HG03575 (cell line): ENCODE data around the gene UGT1A10.
"Not testable (repeated sequence)": the region's sequence is repeated elsewhere in the genome, so short reads cannot be mapped to it uniquely, and the experiment has no call there.

Source experiments
- ATAC-seq: cut with Tn5 transposase; IDR thresholded peaks from one replicate; pipeline ENCODE4 v1.9.1; 2021; ENCODE audit not compliant: unreplicated experiment, insufficient number of reproducible peaks, low FRiP score; ENCODE audit errors: extremely low read depth

Gene UGT1A10

DNA sequence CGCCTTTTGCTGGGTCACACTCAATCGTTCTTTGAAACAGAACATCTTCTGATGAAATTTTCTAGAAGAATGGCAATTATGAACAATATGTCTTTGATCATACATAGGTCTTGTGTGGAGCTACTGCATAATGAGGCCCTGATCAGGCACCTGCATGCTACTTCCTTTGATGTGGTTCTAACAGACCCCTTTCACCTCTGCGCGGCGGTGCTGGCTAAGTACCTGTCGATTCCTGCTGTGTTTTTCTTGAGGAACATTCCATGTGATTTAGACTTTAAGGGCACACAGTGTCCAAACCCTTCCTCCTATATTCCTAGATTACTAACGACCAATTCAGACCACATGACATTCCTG, 77.0 kb downstream of the UGT1A10 start:
- no peak for ATAC-seq

DNA sequence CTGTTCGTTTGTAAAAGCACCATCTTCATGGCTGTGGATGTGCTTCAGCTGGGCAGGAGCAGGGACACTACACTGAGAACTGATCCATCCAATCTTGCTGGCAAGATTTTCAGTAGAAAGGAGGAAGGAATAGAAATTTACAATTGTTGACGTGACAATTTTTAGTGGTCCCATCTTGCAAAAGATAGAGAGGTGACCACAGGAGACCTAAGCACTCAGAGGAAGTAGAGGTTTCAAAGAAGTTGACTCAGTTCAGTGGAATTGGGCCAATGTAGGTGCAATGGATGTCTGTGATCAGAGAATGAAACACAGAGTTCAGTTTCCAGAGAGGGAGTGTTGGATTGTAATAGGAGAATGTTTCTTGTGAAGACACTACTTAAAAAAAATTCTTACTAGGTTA, 77.9 kb downstream of the UGT1A10 start:
- no peak for ATAC-seq

DNA sequence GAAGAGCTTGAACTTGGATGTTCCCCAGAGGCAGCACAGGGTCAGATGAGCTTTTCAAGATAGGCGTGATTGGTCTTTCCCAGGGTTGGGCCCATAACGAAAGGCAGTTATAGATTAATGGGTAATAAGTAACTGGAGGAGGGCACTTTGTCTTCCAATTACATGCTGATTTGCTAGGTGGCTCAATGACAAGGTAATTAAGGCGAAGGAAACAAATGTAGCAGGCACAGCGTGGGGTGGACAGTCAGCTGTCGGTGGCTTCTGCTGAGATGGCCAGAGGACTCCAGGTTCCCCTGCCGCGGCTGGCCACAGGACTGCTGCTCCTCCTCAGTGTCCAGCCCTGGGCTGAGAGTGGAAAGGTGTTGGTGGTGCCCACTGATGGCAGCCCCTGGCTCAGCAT, 82.3 kb downstream of the UGT1A10 start, which contains the start of gene UGT1A4:
Gene UGT1A4, plus strand, starts transcription at position 185 of the 400 bp plus-strand sequence. Its CDS starts 85 bp downstream, at position 270.
- no peak for ATAC-seq

- no peak for ATAC-seq
Observed at GRCh38 chr2:233728723-233729301, 92.6 kb downstream of the UGT1A10 start, which contains the start of gene UGT1A3. Gene UGT1A3, plus strand, starts transcription at chr2:233729042. Its CDS starts 85 bp downstream, at chr2:233729127.

DNA sequence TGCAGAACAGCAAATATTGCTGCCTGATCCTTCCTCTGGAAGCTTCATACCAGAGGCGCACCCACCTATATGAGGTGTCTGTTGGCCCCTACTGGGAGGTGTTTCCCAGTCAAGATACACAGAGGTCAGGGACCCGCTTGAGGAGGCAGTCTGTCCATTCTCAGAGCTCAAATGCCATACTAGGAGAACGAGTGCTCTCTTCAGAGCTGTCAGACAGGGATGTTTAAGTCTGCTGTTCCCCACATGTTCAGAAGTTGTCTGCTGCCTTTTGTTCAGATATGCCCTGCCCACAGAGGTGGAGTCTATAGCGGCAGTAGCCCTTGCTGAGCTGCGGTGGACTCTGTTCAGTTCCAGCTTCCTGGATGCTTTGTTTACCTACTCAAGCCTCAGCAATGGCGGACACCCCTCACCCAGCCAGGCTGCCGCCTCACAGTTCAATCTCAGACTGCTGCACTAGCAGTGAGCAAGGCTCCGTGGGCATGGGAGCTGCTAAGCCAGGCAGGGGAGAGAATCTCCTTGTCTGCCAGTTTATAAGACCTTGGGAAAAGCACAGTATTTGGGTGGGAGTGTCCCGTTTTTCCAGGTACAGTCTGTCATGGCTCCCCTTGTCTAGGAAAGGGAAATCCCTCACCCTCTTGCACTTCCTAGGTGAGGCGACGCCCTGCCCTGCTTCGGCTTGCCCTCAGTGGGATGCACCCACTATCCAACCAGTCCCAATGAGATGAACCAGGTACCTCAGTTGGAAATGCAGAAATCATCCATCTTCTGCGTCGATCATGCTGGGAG, 100.8 kb downstream of the UGT1A10 start:
- not testable (repeated sequence) for ATAC-seq

DNA sequence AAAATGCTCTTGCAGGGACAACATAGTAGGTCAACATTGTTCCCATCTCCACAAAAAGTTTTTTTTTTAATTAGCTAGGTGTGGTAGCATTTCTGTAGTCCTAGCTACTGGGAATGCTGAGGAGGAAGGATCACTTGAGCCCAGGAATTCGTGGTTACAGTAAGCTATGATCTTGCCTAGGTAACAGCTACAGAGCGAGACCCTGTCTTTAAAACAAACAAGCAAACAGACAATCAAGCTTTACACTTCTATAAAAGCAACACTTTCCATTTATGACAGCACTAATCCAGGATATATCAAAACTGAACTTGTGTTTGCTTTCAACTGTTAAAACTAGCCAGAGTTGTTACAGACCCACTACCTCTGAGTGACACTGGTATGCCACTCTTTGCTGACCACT, 104.6 kb downstream of the UGT1A10 start:
- ATAC-seq, result no peak

GRCh38 chr2:233743464-233744259, 107.4 kb downstream of the UGT1A10 start:
- ATAC-seq, result no peak

DNA sequence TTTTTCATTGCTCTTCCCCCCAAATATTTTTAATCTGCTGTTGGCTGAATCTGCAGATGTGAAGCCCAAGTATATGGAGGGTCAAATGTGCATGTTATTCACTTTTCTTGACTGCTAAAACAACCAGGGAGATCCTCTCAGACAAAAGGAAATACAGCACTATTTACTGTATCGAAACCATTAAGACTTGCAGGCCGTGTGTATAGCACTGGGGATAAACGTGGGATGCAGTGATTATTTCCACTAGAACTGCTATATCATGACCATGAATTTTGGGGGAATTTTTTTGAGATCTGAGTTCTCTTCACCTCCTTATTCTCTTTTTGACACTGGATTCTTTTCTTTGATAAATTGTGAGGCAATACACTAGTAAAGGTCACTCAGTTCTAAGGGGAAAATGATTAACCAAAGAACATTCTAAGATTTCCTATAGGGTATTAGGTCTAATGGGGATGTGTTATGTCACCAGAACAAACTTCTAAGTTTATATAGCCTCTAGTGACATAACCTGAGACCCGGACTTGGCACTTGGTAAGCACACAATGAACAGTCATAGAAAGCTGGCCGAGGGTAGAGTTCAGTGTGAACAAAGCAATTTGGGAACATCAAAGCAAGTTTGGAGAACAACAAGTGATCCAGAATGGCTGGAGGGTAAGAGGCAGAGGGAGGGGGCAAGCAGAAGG, 109.0 kb downstream of the UGT1A10 start:
- ATAC-seq, result no peak

DNA sequence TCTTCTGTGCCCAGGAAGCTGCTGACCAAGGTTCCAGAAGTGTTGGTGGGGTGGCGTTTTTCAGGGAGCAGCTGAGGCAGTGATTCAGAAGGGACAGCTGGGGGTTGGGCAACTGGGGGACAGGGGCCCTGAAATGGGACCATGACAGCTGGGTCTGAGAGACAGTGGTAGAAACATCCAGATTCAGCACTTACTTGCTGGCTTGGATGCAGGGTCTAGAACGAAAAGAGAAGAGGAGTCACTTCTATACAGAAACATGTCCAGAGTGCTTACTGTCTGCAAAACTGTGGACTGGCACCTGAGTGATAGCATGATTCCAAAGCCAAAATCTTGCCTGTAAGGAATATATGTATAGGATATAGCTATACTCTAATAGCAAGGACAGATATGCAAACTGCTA, 109.6 kb downstream of the UGT1A10 start:
- ATAC-seq, result not testable (repeated sequence)

- ATAC-seq, result no peak
Observed at GRCh38 chr2:233746475-233747282, 110.4 kb downstream of the UGT1A10 start.

DNA sequence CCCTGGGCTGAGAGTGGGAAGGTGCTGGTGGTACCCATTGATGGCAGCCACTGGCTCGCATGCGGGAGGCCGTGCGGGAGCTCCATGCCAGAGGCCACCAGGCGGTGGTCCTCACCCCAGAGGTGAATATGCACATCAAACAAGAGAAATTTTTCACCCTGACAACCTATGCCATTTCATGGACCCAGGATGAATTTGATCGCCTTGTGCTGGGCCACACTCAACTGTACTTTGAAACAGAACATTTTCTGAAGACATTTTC, 111.0 kb downstream of the UGT1A10 start:
- ATAC-seq, result no peak

DNA sequence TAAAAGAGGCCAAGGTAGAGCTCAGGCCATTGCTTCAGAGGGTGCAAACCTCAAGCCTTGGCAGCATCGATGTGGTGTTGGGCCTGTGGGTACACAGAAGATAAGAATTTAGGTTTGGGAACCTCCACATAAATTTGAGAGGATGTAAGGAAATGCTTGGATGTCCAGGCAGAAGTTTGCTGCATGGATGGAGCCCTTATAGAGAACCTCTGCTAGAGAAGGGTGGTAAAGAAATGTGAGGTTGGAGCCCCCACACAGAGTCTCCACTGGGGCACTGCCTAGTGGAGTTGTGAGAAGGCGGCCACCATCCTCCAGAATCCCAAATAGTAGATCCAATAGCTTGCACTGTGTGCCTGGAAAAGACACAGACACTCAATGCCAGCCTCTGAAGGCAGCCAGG, 114.4 kb downstream of the UGT1A10 start:
- not testable (repeated sequence) for ATAC-seq

DNA sequence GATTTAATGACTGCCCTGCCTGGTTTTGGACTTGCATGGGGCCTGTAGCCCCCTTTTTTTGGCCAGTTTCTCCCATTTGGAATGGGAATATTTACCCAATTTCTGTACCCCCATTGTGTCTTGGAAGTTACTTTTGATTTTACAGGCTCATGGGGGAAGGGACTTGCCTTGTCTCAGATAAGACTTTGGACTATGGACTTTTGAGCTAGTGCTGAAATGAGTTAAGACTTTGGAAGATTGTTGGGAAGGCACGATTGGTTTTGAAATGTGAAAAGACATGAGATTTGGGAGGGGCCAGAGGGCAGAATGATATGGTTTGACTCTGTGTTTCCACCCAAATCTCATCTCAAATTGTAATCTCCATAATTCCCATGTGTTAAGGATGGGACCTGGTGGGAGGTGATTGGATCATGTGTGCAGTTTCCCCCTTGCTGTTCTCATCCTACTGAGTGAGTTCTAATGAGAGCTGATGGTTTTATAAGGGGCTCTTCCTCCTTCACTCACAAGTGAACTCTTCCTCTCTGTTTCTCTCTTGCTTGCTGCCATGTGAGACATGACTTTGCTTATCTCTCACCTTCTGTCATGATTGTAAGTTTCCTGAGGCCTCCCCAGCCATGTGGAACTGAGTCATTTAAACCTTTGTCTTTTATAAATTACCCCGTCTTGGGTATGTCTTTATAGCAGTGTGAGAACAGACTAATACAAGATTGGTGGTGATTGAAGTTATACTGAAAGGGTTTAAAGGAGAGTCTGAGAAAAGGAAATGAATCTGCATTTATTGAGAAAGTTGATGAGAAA, 115.2 kb downstream of the UGT1A10 start:
- not testable (repeated sequence) for ATAC-seq

DNA sequence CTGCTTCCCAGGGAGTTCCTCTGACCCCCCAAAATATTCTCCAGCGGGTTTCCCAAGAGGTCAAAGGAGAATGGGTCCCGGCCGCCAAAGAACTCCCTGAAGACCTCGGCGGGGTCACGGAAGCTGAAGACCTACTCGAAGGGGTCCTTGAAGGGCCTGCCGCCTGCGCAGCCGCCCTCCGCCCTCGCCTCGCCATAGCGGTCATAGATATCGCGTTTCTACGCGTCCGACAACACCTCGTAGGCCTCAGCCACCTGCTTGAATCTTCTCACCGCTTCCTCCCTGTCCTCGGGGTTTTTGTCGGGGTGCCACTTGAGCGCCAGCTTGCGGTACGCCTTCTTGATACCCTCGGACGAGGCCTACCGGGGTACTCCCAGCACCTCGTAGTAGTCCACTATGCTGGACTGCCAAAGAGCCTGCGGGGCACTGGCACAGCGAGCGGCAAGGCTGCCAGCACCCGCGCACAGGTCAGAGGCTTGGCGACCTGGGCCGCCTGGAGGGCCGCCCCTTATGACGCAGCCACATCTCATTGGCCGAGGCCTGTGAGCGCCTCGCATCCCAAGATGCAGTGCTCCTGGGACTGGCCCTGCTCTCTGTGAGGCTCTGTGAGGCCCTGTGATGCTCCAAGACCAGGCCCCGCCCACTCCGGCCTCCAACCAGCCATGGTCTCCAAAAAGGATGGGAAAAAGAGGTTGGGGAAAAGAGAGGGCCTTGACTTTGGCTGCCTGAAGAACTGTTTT, 118.8 kb downstream of the UGT1A10 start:
- ATAC-seq, result no peak

- ATAC-seq, result no peak
Observed at GRCh38 chr2:233756429-233757081, 120.3 kb downstream of the UGT1A10 start.

- no peak for ATAC-seq
Observed at GRCh38 chr2:233758141-233758540, 121.9 kb downstream of the UGT1A10 start.

GRCh38 chr2:233758849-233759248, 122.6 kb downstream of the UGT1A10 start:
- no peak for ATAC-seq
